ENCODE measurements around the gene PDE4A.
"Not testable (repeated sequence)": the region's sequence is repeated elsewhere in the genome, so short reads cannot be mapped to it uniquely, and the experiment has no call there.

PDE4A gene

DNA sequence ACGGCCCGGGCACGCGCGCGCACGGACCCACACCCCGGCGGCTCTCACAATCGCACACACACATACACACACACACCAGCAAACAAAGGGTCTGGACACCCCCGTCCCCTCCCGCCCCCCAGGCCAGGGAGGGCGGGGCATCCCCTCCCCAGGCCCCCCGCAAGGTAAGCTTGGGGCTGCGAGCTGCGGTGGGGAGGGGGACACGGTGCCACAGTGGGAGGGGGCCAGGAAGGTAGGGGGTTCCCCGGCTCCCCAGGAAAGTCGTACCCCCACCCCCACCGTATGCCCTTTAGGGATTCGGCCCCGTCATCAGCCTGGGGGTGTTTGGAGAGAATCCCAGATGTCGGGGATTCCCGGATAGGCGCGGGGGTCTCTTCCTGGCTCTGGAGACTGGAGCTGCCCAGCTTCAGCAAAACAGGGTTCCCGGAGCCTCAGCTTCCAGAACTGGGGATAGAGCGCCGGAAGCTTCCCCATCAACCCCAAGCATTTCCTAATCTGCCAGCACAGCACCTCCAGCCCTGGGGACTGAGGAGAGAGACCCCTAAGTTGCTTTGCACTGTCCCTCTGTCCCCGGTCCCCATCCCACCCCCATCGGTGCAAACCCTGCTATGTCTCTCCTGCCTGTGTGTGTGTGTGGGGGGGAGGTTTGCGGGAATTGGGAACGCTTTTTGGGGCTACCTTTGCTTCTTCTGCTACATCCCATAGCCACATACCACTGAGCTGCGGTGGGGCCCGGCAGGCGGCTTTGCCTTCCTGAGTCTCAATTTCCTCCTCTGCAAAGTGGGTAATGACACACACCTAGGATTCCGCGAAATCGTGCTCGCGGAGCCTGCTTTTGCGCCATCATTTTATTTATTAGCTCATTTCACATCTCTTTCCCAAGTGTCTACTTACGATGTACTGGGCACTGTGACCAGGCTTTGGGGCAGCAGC lies 15.2 kb upstream of the PDE4A start:
- DNase-seq = no peak

GRCh38 chr19:10406191-10406590 lies 14.1 kb upstream of the PDE4A start:
- DNase-seq = no peak

- DNase-seq = no peak
Measured at GRCh38 chr19:10407096-10407495, 13.2 kb upstream of the PDE4A start.

GRCh38 chr19:10408511-10409283 lies 11.6 kb upstream of the PDE4A start:
- DNase-seq = no peak

DNA sequence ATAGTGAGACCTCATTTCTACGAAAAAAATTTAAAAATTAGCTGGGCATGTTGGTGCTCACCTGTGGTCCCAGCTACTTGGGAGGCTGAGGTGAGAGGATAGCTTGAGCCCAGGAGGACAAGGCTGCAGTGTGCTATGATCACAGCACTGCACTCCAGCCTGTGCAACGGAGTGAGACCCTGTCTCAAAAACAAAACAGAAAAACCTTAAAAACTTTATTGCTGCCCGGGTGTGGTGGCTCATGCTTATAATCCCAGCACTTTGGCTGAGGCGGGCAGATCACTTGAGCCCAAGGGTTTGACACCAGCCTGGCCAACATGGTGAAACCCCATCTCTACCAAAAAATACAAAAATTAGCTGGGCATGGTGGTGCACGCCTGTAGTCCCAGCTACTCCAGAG lies 9.1 kb upstream of the PDE4A start:
- DNase-seq = not testable (repeated sequence)

- DNase-seq = no peak
Measured at GRCh38 chr19:10412257-10412977, 7.9 kb upstream of the PDE4A start.

GRCh38 chr19:10416083-10416379 lies 4.3 kb upstream of the PDE4A start:
- no peak for DNase-seq

- peak; percentile 54 for DNase-seq
Measured at GRCh38 chr19:10416380-10417257, 3.7 kb upstream of the PDE4A start.

- no peak for DNase-seq
Measured at GRCh38 chr19:10417541-10418234, 2.6 kb upstream of the PDE4A start.

GRCh38 chr19:10418235-10418484 lies 2.2 kb upstream of the PDE4A start:
- DNase-seq = no peak

- no peak for DNase-seq
Measured at GRCh38 chr19:10418485-10419199, 1.7 kb upstream of the PDE4A start.

- no peak for DNase-seq
Measured at GRCh38 chr19:10419200-10419645, 1.1 kb upstream of the PDE4A start.

DNA sequence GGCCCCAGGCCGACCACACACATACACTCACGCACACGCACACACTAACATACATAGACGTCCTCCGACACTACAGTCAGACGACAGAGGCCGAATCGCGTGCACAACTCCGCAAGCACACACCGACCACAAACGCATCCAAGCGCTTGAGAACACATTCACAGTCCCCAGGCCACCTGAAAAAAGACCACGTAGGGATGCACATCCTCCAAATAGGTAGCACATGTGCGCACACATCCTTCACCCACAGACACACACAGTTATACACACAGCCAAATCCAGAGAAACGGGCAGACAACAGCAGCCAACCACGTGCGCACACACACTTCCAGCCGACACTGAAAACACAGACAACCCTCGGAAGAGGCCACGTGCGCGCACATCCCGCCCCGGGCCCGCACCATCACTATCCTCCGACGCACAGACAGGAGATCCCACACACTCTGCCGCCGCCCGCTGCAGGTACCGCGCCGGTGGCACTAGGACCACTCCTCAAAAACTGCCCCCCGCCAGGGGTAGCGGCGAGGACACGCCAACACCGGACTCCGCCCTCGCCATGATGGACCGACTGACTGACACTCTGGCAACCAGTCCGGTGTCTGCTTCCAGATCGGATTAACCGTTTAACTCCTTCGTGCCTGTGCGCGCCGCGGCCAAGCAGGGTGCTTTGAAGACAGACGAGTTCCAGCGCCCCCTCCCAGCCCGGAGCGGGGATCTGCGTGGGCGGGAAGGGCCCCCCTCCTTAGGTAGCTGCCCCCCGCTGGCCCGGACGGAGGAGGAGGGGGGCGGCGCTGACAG lies 493 bp upstream of the PDE4A start:
- peak; percentile 82 for DNase-seq

DNA sequence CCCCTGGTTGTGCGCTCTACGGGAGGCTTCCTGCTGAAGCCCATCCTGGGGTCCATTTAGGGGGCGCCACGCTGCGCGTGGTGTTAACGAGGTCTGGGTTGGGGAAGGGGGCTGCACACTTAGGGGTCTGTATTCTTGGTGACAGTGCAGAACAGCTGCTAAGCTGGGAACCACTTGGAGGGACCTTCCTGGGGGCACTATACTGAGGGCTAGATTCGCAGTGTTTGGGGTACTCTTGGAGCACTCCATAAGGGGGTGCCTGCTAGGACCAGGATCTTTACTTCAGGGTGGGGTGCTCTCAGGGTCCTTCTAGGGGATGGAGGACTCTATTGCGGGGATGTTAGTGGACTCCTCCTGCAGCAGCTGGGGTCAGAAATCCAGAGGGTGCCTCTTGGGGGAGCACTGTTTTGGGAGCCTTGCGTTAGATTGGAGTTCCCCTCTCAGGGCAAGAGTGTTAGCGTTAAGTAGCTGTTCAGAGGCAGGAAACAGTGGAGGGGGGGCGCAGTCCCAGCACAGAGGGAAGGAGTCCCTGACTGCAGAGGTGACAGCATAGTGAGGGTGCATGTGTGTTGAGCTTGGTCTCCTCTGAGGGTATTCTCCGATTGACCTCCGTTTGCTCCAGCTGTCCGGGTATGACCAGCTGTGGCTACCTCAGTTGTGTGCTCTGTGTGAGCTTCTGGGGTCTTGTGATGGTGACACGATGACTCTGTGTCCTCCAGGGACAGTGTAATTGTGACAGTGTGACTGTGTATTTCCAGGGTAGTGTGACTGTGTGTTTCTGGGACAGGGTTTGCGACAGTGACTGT lies 1.1 kb downstream of the PDE4A start:
- DNase-seq = no peak

DNA sequence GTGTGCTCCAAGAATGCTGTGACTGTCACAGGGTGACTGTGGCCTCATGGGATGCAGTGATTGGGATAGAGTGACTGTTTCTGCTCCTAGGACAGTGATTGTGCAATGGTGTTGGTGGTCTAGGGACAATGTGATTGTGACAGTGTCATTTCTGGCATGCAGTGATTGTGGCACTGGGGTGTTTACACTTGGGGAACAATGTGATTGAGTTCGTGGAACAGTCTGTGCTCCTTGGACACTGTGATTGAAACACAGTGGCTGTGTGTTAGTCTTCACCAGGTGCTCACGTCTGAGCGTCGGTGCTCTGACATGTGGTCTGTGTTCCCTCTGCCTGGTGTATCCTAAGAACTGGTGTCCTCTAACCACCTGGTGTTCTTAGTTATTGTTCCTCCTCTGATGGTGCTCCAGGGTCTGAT lies 1.7 kb downstream of the PDE4A start:
- no peak for DNase-seq

- no peak for DNase-seq
Measured at GRCh38 chr19:10422846-10423245, 2.5 kb downstream of the PDE4A start.

GRCh38 chr19:10424011-10424637 lies 3.8 kb downstream of the PDE4A start:
- peak; percentile 63 for DNase-seq

GRCh38 chr19:10427169-10427568 lies 6.8 kb downstream of the PDE4A start:
- DNase-seq = no peak

DNA sequence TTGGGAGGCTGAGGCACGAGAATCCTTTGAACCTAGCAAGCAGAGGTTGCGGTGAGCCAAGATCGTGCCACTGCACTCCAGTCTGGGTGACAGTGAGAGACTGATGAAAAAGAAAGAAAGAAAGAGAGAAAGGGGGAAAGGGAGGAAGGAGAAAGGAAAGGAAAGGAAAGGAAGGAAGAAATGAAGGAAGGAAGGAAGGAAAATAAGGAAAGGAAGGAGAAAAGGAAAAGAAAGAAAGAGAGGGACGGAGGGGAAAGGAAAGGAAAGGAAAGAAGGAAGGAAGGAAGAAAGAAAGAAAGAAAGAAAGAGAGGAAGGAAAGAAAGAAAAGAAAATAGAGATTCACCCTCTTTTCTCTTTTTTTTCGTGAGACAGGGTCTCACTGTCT lies 8.7 kb downstream of the PDE4A start:
- no peak for DNase-seq
